HL-60 (cell line): ENCODE measurements around the gene CBX5.
A peak's percentile ranks its signal among the peaks of the same experiment; 100 is the strongest.
"Not testable (repeated sequence)": the region's sequence is repeated elsewhere in the genome, so short reads cannot be mapped to it uniquely, and the experiment has no call there.

Experiments used
- DNase-seq, 2 experiments: peaks; one replicate each; pipeline ENCODE4 v3.0.0-alpha.2; 2010 to 2020; ENCODE audit warnings: low read depth in 1 of 2, low spot score in 1 of 2
- H3K27ac ChIP-seq: fragments of 250-450 bp; sonication (Bioruptor Pico); replicated peaks from 2 replicates; pipeline ENCODE4 v1.5.1; 2020; ENCODE audit warnings: mild to moderate bottlenecking, moderate library complexity
- H3K27me3 ChIP-seq: fragments of 250-450 bp; sonication (Bioruptor Pico); 2 replicates; pipeline ENCODE4 v1.5.1; 2021; ENCODE audit warnings: mild to moderate bottlenecking, moderate library complexity; ENCODE audit not compliant: insufficient read depth, poor library complexity, severe bottlenecking
- H3K4me3 ChIP-seq: replicated peaks from 2 replicates; pipeline ENCODE4 v1.5.1; 2011; ENCODE audit warnings: mild to moderate bottlenecking, control low read depth, low read length; ENCODE audit not compliant: insufficient read depth
- GABPA ChIP-seq: IDR thresholded peaks from 2 replicates; pipeline ENCODE4 v1.6.1; 2012; ENCODE audit warnings: low read depth
- POLR2AphosphoS5 ChIP-seq: IDR thresholded peaks from 2 replicates; pipeline ENCODE4 v1.6.1; 2012; ENCODE audit warnings: low read depth
- SPI1 ChIP-seq: IDR thresholded peaks from 2 replicates; pipeline ENCODE4 v1.6.1; 2012; ENCODE audit warnings: low read depth, mild to moderate bottlenecking, borderline replicate concordance
- TF ChIP-seq, protein P1 (sequence below): IDR thresholded peaks from 2 replicates; pipeline ENCODE4 v1.6.1; 2012; ENCODE audit warnings: low read depth; ENCODE audit not compliant: insufficient replicate concordance
- TF ChIP-seq, protein P2 (sequence below): IDR thresholded peaks from one replicate; pipeline ENCODE4 v1.5.1; 2011; ENCODE audit warnings: low read length, control low read depth, inconsistent platforms; ENCODE audit not compliant: insufficient read depth

The CBX5 gene

GRCh38 chr12:54189198-54189539 is 90.8 kb downstream of the CBX5 start:
- DNase-seq, result no peak
- Histone ChIP-seq H3K4me3 (peak overlapping the region; percentile 91), H3K27ac (peak overlapping the region; percentile 50), H3K27me3 (no peaks in the 10 kb centered on the region)
- TF ChIP-seq SPI1 (no peak), GABPA (no peak), POLR2AphosphoS5 (no peak)

DNA sequence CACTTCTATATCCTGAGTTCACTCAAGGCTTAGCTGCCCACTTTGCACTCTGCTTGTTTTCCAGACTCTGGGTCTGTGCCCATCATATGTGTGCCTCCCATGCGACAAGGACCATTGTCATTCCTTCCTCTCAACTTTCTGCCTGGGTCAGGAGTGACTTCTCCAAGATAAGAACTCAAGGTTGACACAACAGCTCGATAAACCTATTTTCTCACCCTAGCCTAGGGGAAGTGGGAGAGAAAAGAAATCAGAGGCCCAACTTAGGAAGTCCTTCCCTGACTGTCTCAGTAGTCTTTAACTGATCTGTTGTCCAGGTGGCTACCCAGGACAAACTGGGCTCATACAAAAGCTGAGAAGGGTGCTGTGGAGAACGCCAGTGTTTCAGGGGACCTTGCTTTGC is 92.8 kb downstream of the CBX5 start:
- H3K4me3 ChIP-seq, result no peak overlapping the region
- no peaks in the 10 kb centered on the region for H3K27me3 ChIP-seq
- TF ChIP-seq, protein P1, sequence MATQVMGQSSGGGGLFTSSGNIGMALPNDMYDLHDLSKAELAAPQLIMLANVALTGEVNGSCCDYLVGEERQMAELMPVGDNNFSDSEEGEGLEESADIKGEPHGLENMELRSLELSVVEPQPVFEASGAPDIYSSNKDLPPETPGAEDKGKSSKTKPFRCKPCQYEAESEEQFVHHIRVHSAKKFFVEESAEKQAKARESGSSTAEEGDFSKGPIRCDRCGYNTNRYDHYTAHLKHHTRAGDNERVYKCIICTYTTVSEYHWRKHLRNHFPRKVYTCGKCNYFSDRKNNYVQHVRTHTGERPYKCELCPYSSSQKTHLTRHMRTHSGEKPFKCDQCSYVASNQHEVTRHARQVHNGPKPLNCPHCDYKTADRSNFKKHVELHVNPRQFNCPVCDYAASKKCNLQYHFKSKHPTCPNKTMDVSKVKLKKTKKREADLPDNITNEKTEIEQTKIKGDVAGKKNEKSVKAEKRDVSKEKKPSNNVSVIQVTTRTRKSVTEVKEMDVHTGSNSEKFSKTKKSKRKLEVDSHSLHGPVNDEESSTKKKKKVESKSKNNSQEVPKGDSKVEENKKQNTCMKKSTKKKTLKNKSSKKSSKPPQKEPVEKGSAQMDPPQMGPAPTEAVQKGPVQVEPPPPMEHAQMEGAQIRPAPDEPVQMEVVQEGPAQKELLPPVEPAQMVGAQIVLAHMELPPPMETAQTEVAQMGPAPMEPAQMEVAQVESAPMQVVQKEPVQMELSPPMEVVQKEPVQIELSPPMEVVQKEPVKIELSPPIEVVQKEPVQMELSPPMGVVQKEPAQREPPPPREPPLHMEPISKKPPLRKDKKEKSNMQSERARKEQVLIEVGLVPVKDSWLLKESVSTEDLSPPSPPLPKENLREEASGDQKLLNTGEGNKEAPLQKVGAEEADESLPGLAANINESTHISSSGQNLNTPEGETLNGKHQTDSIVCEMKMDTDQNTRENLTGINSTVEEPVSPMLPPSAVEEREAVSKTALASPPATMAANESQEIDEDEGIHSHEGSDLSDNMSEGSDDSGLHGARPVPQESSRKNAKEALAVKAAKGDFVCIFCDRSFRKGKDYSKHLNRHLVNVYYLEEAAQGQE, result no peak
- TF ChIP-seq SPI1 (no peak), GABPA (no peak), POLR2AphosphoS5 (no peak)
- TF ChIP-seq, protein P2, sequence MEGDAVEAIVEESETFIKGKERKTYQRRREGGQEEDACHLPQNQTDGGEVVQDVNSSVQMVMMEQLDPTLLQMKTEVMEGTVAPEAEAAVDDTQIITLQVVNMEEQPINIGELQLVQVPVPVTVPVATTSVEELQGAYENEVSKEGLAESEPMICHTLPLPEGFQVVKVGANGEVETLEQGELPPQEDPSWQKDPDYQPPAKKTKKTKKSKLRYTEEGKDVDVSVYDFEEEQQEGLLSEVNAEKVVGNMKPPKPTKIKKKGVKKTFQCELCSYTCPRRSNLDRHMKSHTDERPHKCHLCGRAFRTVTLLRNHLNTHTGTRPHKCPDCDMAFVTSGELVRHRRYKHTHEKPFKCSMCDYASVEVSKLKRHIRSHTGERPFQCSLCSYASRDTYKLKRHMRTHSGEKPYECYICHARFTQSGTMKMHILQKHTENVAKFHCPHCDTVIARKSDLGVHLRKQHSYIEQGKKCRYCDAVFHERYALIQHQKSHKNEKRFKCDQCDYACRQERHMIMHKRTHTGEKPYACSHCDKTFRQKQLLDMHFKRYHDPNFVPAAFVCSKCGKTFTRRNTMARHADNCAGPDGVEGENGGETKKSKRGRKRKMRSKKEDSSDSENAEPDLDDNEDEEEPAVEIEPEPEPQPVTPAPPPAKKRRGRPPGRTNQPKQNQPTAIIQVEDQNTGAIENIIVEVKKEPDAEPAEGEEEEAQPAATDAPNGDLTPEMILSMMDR, result no peak
- DNase-seq, result no peak
- no peak overlapping the region for H3K27ac ChIP-seq

DNA sequence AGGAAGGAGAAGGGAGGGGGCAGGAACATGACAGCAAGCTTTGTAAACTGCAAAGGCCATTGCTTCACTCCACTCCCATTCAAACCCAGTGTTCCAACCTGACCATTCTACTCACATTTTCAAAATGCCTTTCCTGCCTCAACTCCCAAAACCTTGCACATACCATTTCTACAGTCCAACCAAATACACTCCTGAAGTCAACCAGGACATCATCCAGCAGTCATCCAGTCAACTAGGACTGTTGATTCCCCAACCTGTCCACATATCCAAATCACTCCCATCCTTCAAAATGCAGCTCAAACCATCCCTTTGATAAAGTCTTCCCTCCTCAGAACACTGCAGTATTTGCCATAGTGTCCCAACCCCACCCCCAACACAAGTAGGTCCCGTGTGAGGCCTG is 94.0 kb downstream of the CBX5 start:
- Histone ChIP-seq H3K27ac (no peak overlapping the region), H3K27me3 (no peaks in the 10 kb centered on the region), H3K4me3 (no peak overlapping the region)
- no peak for DNase-seq
- TF ChIP-seq SPI1, result no peak
- TF ChIP-seq POLR2AphosphoS5, result no peak
- TF ChIP-seq, protein P2, result no peak
- TF ChIP-seq, protein P1, result no peak
- TF ChIP-seq GABPA, result no peak

GRCh38 chr12:54185297-54185696 is 94.6 kb downstream of the CBX5 start:
- H3K27ac ChIP-seq, H3K27me3 ChIP-seq, DNase-seq, H3K4me3 ChIP-seq: not testable (repeated sequence)

- H3K27ac ChIP-seq, result no peak overlapping the region
- TF ChIP-seq, protein P2, result no peak
- TF ChIP-seq POLR2AphosphoS5 (no peak), SPI1 (no peak), GABPA (no peak)
- TF ChIP-seq, protein P1, result no peak
Observed at GRCh38 chr12:54184024-54184805, 95.7 kb downstream of the CBX5 start.

More at GRCh38 chr12:54184024-54184805, 95.7 kb downstream of the CBX5 start:
- no peak for DNase-seq
- H3K4me3 ChIP-seq, result no peak overlapping the region
- H3K27me3 ChIP-seq, result no peaks in the 10 kb centered on the region
